22Rv1 (cell line): ENCODE measurements around the gene IL17RA.

Experiments used
- CTCF ChIP-seq: fragments of 450-650 bp; IDR thresholded peaks from 2 replicates; pipeline ENCODE4 v1.5.1; 2017; ENCODE audit warnings: mild to moderate bottlenecking
- ZFX ChIP-seq: fragments of 450-650 bp; IDR thresholded peaks from 2 replicates; pipeline ENCODE4 v1.6.1; 2017; ENCODE audit warnings: antibody characterized with exemption, borderline replicate concordance

- no peak for TF ChIP-seq CTCF
- TF ChIP-seq ZFX = no peak
Observed at GRCh38 chr22:17152340-17152739, 67.5 kb downstream of the IL17RA start.
